8988T (cell line): Measurements from ENCODE around the gene PLIN5.
A peak's percentile ranks its signal among the peaks of the same experiment; 100 is the strongest.
"Not testable (repeated sequence)": the region's sequence is repeated elsewhere in the genome, so short reads cannot be mapped to it uniquely, and the experiment has no call there.

ENCODE experiments used
- DNase-seq: peaks from one replicate; pipeline ENCODE4 v3.0.0; 2011

The PLIN5 gene

DNA sequence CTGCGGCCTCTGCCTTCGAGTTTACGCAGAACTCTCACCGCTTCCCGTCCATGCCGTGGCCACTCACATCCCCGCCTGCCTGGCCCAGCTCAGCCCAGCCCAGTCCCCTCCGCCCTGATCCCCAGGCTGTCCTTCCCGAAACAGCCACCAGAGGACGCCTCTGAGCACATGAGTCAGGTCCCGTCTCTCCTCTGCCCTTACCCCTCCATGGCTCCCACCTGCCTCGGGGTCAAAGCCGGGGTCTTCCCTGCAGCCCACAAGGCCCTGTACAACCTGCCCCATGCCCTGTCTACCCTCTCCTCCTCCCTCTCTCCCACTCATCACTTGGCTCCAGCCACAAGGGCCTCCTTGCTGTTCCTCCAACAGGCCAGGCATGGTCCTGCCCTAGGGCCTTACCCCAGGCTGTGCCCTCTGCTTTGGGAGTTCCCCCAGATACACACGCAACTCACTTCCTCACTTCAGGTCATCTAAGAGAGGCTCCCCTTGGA is 32.6 kb upstream of the PLIN5 start:
- DNase-seq, result no peak

DNA sequence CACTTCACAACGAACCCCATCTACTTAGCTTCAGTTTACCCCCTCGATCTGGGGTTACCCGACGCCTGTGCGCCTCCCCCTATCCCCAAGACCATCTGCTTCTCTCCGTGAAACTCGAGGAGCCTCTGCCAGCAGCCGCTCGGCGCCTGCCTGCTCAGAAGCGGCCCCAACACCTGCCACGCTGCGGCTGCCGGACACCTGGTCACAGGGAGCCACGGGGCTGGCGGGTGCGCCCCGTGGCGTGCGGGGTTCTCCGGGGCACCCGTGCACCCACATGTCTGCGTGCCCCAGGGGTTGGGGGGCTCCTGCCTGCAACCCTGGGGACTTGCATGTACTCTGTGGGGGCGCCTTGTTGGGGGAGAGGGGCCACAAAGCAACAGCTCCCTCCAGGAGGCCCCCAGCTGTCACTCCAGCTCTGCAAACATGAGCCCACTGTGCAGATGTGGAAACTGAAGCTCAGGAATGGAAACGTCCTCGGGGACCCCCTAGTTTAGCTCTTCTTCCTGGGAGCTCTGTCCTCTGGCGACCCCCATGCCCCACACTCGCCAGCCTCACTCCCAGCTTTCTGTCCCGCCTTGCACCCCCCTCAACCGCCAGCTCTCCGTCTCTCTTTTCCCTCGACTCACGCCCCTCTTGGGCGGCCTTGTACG is 31.5 kb upstream of the PLIN5 start:
- DNase-seq, result no peak

DNA sequence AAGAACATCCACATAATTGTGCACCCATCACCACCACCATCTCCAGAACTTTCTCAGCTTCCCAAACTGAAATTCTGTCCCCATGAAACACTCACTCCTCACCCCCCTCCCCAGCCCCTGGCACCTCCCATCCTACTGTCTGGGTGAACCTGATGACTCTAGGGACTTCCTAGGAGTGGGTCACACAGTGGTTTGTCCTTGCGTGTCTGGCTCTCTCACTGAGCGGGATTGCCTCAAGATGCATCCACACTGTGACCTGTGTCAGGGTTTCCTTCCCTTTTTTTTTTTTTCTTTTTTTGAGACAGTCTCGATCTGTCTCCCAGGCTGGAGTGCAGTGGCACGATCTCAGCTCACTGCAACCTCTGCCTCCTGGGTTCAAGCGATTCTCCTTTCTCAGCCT is 28.5 kb upstream of the PLIN5 start:
- DNase-seq, result not testable (repeated sequence)

GRCh38 chr19:4562085-4562484 is 27.1 kb upstream of the PLIN5 start:
- DNase-seq, result not testable (repeated sequence)

DNA sequence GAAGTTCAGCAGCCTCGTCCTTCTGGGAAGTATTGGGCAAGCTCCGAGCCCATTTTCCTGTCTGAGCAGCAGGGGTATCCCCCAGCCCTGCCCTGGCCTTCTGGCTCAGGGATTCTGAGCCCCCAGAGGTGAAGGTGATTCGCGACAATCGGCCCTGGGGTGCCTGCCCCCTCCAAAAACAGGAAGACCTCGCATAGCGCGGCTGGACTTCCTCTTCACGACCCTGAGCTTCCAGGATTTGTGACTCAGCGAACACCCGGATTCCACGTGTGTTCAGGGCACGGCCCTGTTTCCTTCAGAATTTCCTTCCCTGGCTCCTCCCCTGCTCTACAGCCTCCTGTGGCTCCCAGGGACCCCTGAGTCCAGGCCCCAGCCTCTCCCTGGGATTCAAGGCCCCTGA is 24.5 kb upstream of the PLIN5 start, which contains the start of gene SEMA6B:
Gene SEMA6B (minus strand): TSS at position 116 of the 400 bp plus-strand sequence. CDS start 1,227 bp downstream, outside the sequence.
- DNase-seq, result no peak

DNA sequence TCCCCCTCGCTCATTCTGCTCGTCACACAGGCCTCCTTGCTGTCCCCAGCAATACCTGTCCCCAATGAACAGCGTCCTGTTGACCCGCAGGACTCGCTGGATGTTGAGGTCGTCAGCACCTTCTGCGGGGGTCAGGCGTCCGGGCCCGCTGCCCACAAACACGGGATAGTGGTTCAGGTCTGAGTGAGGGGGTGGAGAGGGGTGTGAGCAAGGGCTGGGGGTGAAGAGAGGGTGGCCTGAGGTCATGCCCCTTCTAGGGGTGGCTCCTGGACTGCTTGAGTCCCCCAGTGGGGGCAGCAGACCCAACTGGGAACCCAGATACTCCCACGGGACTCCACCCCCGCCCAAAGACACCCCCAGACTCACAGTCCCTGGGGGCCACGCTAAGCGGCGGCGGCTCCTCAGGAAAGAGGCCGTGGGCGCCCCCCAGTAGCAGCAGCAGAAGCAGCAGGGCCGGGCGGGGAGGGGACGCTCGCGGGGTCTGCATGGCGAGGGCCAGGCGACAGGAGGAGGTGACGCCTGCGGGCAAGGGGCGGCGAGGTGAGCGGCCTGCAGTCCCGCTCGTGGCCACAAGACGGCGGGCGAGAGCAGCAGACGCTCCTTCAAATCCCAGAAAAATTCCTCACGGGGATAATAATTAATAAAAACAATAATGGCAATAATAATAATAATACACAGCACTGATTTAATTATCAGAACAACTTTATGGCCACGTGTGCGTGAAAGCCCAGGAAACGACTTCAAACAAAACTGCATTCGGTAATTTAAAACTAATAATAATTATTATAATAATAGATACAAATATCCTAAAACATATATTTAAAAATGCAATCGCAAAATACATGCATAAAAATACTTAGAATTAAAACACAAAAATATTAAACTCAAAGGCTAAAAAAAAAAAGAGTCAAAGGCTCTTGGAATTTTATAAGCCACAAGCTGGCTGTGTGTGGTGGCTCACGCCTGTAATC is 23.2 kb upstream of the PLIN5 start:
- DNase-seq, result no peak

DNA sequence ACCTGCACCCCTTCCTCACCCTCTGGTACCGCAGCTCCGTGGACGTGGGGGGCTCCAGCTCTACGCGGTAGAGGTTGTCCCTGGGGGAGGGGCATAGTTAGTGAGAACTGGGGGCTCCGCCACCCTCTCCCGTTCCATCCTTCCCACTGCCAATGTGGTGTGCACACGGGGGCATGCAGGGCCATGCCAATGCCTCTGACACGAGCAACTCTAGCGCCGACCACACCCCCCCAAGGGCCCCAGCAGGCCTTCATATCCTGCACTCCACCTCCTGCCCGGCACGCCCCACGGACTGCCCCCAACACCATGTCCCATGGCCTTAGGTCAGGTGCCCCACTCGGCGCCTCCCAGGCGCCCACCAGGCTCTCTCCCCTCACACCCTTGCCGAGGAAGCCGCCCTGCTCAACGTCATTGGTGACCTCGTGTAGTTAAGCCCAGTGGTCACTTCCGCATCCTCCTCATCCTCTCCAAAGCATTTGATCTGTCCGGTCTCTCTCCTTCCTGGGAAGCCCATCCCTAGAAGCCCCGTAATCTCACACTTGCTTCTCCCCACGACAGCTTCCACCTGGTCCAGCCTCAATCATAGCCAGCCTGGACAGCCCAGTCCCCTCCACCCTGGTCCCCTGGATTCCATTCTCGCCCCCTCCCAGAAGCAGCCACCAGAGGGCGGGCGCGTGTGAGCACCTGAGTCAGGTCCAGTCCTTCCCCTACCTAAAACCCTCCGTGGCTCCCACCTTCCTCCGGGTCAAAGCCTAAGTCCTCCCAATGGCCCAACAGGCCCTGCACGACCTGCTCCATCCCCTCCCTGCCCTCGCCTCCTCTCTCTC is 22.3 kb upstream of the PLIN5 start:
- no peak for DNase-seq

DNA sequence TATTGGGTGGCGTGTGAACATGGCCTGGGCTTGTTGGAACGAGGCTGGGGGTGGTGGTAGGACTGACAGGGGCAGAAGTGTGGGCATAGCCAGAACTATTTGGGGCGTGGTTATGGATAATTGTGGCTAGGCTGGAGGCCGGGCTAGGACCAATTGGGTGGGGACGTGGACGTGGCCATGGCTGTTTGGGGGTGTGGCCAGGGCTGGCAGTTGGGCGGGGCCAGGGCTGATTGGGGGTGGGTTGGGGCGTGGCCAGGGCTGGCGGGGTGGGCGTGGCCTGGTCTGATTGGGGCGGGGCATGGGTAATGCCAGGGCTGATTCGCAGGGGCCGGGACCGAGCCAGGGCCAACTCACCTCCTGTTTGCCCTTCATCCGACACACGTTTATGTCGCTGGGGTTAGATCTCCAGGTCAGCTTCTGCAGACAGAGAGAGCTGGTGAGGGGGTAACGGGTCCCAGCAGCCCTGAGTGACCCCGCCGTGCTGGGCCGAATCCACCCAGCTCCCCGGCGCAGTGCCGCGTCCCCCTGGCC is 21.6 kb upstream of the PLIN5 start:
- peak; percentile 65 for DNase-seq

- peak; percentile 61 for DNase-seq
These were observed 20.9 kb upstream of the PLIN5 start for GRCh38 chr19:4555657-4556561.

GRCh38 chr19:4554717-4555116 is 19.7 kb upstream of the PLIN5 start:
- DNase-seq, result no peak

GRCh38 chr19:4553775-4554174 is 18.8 kb upstream of the PLIN5 start:
- DNase-seq, result no peak

GRCh38 chr19:4553092-4553695 is 18.2 kb upstream of the PLIN5 start:
- no peak for DNase-seq

- no peak for DNase-seq
These were observed 17.4 kb upstream of the PLIN5 start for GRCh38 chr19:4552525-4552819.

- DNase-seq, result no peak
These were observed 15.5 kb upstream of the PLIN5 start for GRCh38 chr19:4550479-4551050.

DNA sequence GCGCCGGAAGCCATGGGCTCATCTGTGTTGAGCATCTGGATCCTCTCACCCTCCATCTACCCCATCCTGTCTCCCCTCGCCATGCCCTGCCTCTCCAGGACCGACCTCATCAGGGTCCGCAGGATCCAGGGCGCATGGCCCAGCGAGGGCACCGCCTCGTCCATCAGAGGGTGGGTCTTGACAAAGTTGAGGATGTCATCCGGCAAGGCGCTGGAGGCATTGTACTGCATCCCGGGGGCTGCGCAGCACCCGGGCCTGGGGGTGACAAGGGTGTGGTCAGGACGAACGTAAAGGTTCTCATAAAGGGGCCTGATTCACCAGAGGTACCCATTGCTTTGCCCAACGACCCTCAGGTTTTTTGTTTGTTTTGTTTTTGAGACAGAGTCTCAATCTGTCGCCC is 15.0 kb upstream of the PLIN5 start:
- no peak for DNase-seq

DNA sequence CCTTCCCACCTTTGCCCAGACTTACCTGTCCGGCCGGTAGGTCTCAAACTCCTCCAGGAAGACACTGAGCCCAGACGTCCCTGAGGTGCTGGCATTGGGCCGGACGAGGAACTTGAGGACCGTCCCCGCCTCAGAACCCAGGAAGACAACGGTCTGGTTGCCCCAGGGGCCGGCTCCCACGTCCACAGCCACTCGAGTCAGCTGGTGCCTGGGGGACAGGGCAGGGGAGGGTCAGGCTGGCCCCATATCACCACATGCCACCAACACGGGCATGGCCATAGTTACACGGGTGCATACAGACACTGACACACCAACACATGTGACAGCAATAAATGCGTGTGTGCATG is 13.2 kb upstream of the PLIN5 start:
- DNase-seq, result no peak

DNA sequence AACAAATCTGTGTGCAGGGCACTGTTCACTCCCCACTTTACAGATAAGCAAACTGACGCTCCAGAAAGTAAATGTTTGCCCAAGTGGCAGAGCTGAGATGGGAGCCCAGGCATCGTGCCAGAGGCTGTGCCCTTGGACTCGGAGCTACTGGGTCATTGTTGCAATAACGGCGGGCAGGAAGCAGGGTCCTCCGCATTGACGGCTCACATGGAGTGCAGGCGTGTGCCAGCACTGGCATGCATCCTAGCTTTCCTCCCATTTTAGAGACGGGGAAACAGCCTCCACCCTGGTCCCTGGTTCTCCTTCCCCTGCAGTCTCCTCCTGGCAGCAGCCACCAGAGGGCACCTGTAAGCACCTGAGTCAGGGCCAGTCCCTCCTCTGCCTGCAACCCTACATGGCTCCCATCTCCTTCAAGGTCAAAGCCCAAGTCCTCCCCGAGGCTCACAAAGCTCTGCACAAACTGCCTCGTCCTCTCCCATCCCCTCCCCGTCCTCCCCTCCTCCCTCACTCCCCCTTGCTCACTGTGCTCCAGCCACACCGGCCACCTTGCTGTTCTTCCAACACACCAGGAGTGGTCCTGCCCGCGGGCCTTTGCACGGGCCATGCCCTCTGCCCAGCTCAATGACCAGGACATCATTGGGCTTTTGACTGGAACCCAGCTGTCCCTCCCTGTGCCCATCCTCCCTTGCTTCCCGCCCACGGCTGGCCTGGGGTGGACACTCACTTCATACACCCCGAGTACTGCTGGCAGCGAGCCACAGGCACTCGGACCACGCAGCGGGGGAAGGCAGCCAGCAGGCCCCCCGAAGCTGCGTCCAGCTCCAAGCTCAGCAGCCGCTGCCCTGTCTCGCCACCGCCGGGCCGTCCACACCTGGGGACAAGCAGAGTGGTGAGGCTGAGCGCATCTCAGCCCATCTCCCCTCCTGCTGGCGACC is 12.5 kb upstream of the PLIN5 start:
- DNase-seq, result no peak

DNA sequence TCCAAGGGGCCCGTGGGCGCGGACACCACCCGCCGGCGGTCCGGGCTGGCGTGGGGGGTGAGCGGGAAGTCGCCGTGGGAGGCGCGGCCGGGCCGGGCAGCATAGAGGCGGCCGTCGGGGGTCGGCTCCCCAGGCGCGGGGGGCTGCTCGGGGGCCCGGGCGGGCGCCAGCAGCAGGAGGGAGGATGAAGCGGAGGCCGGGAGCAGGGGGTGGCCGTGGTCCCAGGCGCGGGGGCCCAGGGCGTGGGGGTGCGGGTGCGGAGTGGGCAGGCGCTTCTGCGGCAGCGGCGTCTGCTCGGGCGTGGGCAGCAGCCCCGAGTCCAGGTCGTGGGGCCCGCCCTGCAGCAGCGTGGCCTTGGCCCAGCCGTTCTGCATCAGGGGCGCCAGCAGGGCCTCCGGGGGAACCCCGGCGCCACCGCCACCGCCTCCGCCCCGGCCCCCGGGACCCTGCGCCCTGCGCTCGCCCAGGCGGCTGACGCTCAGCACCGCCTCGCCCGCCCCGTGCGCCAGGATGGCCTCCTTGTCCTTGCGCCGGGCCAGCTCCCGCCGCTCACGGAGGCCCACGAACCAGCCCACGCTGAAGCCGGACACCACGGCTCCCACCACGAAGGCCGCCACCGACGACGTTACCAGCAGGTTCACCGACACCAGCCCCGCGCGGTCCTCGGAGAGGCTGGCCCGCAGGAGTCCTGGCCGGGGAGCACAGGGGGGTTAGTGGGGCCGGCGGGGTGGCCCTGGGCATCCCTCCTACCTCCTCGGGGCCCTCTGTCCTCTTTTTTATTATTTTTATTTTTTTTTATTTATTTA is 9.0 kb upstream of the PLIN5 start:
- DNase-seq, result no peak
